Muscle layer of colon (tissue), 2 donors: Measurements from ENCODE around the gene GFM2.
"Not testable (repeated sequence)": the region's sequence is repeated elsewhere in the genome, so short reads cannot be mapped to it uniquely, and the experiment has no call there.

ENCODE experiments used
- H3K27ac ChIP-seq: one replicate; pipeline ENCODE4 v1.7.0; 2013; ENCODE audit warnings: low read depth, mild to moderate bottlenecking, low read length, moderate library complexity
- H3K27me3 ChIP-seq, 2 donors: one replicate each; pipeline ENCODE4 v1.7.0; 2013; ENCODE audit warnings: low read length in 2 of 2, mild to moderate bottlenecking in 2 of 2; ENCODE audit not compliant: insufficient read depth in 2 of 2, control insufficient read depth in 1 of 2
- H3K36me3 ChIP-seq: one replicate; pipeline ENCODE4 v1.7.0; 2013; ENCODE audit warnings: mild to moderate bottlenecking, low read length; ENCODE audit not compliant: insufficient read depth
- H3K4me1 ChIP-seq: one replicate; pipeline ENCODE4 v1.7.0; 2013; ENCODE audit warnings: mild to moderate bottlenecking, low read length; ENCODE audit not compliant: insufficient read depth
- H3K4me3 ChIP-seq, 2 donors: one replicate each; pipeline ENCODE4 v1.7.0; 2013; ENCODE audit warnings: low read length in 2 of 2, low read depth in 1 of 2, mild to moderate bottlenecking in 1 of 2, moderate library complexity in 1 of 2
- H3K9ac ChIP-seq: one replicate; pipeline ENCODE4 v1.7.0; 2013; ENCODE audit warnings: low read length
- H3K9me3 ChIP-seq: one replicate; pipeline ENCODE4 v1.7.0; 2013; ENCODE audit warnings: mild to moderate bottlenecking, low read length
- donor health status: abdominal sarcoma.
- donor health status: Adenocarcinoma of cecum.

GFM2 gene

DNA sequence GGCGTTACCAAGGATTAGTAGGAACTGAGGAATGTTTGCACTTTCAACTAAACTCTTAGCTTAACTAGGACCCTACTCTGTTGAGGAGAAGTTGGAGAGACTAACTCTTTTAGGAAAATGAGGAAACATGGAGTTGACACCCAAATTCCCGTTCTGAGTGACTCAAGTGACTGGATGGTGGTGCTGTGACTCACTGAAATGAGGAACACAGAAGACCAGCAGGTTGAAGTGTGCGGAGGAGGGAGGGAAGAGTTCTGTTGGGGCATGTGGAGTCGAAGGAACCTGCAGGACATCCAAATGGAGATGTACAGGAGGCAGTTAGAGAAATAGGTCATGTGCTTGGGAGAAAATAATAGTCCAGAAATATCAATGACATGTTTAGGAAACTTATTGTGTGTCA lies 73.7 kb downstream of the GFM2 start:
- Histone ChIP-seq H3K36me3 (peaks cover 37% of the 10 kb centered on the region), H3K9me3 (no peaks in the 10 kb centered on the region), H3K4me3 (no peak overlapping the region), H3K27ac (no peak overlapping the region), H3K4me1 (no peaks in the 10 kb centered on the region), H3K9ac (no peak overlapping the region), H3K27me3 (no peaks in the 10 kb centered on the region)

DNA sequence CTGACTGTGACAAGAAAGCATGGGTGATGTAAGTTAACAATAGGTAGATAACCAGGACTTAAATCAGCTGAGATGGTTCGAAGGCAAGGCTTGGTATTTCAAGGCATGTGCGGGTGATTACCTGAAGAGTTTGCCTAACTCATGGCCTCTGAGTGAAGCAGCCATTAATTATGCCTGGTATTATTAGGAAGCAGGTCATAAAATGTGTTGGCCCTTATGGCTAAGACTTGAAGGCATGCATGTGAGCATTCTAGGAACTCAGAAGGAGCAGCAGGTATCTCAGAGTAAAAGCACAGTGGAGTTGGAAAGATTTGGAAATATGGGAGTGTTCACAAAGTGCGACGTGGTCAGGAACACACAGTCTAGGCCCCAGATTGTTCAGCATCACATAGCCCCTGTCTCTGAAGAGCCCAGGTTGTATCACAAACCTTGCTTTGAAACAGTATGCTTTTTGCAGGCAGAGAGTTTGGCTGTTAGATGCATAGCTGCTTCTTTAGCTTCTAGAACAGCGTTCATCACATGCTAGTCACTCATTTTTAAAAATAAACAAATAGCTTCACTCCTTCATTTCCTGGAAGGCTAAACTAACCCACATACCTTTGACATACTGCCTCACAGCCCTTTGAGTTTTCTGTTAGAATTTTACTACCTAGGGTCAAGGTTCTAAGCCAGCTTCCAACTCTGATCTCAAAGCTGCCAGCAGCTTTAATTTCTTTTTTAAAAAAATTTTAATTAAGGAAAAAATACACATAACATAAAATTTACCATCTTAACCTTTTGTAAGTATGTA lies 79.8 kb downstream of the GFM2 start:
- H3K9ac ChIP-seq, result no peak overlapping the region
- peaks cover 10% of the 10 kb centered on the region for H3K4me1 ChIP-seq
- peaks cover 4% of the 10 kb centered on the region for H3K36me3 ChIP-seq
- H3K27me3 ChIP-seq, result no peaks in the 10 kb centered on the region
- H3K4me3 ChIP-seq, result peak overlapping the region in 1 of 2 donors; percentile 85
- no peak overlapping the region for H3K27ac ChIP-seq
- H3K9me3 ChIP-seq, result no peaks in the 10 kb centered on the region

DNA sequence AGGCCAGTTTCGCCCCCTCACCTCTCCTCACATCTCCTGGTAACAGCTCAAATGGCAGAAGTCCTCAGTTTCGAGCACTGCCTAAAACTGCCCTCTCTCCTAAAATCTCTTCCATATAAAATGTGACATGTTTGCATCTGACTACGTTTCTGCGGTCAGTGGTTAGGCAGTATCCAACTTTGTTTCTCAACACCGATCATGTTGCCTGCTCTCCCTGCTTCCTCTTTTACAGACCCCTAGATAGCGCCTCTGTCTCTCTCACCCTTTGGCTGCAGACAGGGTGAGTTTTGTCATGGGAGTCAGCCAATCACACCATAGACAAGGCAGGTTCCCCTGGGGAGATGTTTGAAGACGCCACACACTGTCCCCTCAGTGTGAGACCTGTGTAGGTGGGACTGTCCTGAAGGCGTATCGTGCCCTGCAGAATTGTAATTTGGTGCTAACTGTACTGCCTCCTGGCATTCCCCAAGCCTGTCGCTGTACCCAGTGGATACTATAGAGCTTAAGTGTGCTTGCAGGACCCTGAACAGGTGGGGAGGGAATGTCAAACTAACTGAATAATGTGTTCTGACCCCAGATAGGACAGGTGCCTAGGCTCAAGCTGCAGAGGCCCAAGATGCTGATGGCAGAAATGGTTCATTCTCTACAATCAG lies 80.8 kb downstream of the GFM2 start:
- peak overlapping the region; percentile 90 for H3K27ac ChIP-seq
- H3K4me1 ChIP-seq, result peaks cover 10% of the 10 kb centered on the region
- H3K36me3 ChIP-seq, result peaks cover 4% of the 10 kb centered on the region
- H3K4me3 ChIP-seq, result peak overlapping the region; percentile 85
- H3K9ac ChIP-seq, result peak overlapping the region; percentile 59
- no peaks in the 10 kb centered on the region for H3K9me3 ChIP-seq
- no peaks in the 10 kb centered on the region for H3K27me3 ChIP-seq

DNA sequence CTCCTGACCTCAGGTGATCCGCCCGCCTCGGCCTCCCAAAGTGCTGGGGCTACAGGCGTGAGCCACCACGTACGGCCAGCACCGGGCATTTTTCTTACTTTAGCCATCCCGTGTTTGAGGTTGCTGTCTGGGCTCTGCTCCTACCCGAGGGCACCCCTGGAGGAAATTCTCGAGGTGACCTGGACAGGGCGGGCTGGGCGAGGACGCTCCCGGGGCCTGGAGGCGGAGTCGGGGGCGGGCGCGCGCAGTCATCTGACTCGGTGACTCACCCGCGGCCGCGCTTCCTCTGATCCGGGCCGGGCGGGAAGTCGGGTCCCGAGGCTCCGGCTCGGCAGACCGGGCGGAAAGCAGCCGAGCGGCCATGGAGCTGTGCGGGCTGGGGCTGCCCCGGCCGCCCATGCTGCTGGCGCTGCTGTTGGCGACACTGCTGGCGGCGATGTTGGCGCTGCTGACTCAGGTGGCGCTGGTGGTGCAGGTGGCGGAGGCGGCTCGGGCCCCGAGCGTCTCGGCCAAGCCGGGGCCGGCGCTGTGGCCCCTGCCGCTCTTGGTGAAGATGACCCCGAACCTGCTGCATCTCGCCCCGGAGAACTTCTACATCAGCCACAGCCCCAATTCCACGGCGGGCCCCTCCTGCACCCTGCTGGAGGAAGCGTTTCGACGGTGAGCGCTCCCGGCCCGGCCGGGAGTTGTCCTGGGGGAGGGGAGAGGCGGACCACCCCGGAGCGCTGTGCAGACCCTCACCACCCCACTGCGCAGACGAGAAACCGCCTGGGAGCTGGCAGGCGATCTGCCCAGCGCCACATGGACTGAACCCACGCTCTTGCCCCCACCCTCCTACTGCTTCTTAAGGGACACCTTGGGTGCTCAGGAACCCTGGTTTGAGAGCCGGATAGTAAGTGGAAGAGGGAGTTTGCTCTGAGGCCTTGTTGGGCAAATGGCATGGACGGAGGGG lies 81.7 kb downstream of the GFM2 start, which contains the start of gene HEXB:
Gene HEXB, plus strand, starts transcription at position 334 of the 952 bp plus-strand sequence. Its CDS starts 28 bp downstream, at position 362.
- Histone ChIP-seq H3K9ac (peak within 1 kb of the TSS; percentile 59), H3K4me1 (peaks cover 10% of the 10 kb centered on the region), H3K9me3 (no peaks in the 10 kb centered on the region), H3K27ac (peak within 1 kb of the TSS; percentile 90), H3K36me3 (peaks cover 3% of the 10 kb centered on the region), H3K27me3 (no peaks in the 10 kb centered on the region), H3K4me3 (peak within 1 kb of the TSS; percentile 85)

DNA sequence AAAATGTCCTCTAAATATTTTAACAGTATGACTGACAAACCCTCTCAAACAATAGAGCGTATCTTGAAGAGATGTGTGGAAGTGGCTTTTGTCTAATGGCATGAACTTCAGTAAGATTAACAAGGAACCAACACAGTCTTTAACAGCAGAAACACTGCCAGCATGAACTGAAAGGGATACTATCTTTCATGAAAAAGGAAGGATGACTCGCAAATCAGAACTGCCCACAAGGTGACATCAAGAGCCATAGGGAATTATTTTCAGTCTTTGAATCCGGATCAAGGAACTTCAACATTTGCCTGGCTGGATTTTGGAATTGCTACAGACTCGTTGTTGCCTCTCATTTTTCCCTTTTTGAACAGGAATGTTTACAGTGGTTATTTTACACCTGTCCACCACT lies 87.0 kb downstream of the GFM2 start:
- H3K27me3 ChIP-seq, result no peaks in the 10 kb centered on the region
- no peak overlapping the region for H3K4me3 ChIP-seq
- no peak overlapping the region for H3K27ac ChIP-seq
- no peaks in the 10 kb centered on the region for H3K4me1 ChIP-seq
- H3K9ac ChIP-seq, result no peak overlapping the region
- no peaks in the 10 kb centered on the region for H3K36me3 ChIP-seq
- H3K9me3 ChIP-seq, result no peaks in the 10 kb centered on the region

DNA sequence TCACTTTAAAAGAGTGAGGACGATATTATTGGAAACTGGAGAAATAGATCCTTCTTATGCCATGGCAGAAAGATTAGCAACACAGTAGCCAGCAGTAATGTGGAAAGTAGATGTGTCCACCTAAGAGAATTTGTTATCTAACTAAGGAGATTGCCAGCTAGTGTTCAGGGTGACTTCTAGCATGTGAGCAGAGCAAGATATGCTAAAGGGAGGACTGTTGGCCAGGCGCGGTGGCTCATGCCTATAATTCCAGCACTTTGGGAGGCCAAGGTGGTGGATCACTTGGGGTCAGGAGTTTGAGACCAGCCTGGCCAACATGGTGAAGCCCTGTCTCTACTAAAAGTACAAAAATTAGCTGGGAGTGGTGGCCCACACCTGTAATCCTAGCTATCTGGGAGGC lies 87.6 kb downstream of the GFM2 start:
- not testable (repeated sequence) for H3K9me3 ChIP-seq, H3K4me3 ChIP-seq, H3K9ac ChIP-seq, H3K4me1 ChIP-seq, H3K36me3 ChIP-seq, H3K27me3 ChIP-seq, H3K27ac ChIP-seq

DNA sequence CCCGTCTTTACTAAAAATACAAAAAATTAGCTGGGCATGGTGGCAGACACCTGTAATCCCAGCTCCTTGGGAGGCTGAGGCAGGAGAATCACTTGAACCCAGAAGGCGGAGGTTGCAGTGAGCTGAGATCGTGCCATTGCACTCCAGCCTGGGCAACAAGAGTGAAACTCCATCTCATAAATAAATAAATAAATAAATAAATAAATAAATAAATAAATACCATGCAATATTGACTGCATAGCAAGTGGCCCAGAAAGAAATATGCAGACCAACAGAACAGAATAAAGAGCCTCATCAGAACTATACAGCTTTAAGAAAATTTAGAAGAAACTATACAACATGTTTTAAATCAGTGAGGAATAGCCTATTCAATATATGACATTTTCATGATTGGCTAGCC lies 88.8 kb downstream of the GFM2 start:
- H3K9ac ChIP-seq, H3K9me3 ChIP-seq, H3K4me1 ChIP-seq, H3K27me3 ChIP-seq, H3K27ac ChIP-seq, H3K4me3 ChIP-seq, H3K36me3 ChIP-seq: not testable (repeated sequence)

DNA sequence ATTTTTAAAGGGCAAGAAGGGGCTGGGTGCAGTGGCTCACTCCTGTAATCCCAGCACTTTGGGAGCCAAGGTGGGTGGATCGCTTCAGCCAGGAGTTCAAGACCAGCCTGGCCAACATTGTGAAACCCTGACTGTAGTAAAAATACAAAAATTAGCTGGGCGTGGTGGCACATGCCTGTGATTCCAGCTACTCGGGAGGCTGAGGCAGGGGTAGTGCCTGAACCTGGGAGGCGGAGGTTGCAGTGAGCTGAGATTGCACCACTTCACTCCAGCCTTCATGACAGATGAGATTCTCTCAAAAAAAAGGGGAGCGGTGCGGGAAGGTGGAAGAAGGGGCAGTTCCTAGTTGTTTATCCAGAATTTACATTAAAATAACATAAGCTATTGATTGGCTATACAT lies 90.5 kb downstream of the GFM2 start:
- H3K27me3 ChIP-seq, H3K9me3 ChIP-seq, H3K27ac ChIP-seq, H3K4me3 ChIP-seq, H3K36me3 ChIP-seq, H3K9ac ChIP-seq, H3K4me1 ChIP-seq: not testable (repeated sequence)

DNA sequence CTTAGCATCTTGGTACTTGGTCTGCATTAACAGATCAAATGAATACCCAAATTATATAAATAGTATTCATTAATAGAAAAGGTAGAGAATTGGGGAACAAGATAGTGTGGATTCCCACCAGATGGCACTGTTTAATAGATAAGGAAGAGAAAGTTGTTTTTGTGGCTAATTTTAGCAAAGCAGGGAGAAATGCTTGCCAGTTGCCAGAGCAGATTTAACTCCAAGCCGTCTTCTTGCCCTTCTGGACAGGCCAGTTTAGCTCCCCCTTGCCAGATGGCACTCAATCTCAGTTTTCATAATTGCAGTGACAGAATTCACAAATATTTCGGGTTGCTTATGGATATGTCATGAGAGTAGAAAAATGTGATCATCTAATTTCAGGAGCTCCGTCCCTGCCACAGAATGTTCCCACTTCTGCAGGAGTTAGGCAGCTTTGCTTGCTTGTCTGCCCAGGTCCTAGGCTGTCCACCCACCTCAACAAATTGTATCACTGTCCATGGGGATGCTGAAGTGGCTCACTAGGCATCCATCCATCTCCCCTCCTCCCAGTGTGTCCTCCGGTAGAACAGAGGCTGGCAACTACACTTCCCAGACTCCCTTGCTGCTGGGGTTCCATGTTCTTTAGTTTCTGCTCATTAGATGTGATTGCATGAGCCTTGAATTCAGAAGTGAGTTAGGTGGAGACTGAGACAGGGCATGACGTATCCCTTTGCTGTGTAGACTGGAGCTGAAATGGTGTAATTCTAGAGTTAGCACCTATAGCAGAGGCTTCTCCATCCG lies 93.7 kb downstream of the GFM2 start:
- H3K4me3 ChIP-seq, result peak overlapping the region; percentile 31 to 51
- no peaks in the 10 kb centered on the region for H3K36me3 ChIP-seq
- no peaks in the 10 kb centered on the region for H3K9me3 ChIP-seq
- H3K4me1 ChIP-seq, result peaks cover 5% of the 10 kb centered on the region
- peak overlapping the region; percentile 8 for H3K27ac ChIP-seq
- H3K27me3 ChIP-seq, result no peaks in the 10 kb centered on the region
- no peak overlapping the region for H3K9ac ChIP-seq

DNA sequence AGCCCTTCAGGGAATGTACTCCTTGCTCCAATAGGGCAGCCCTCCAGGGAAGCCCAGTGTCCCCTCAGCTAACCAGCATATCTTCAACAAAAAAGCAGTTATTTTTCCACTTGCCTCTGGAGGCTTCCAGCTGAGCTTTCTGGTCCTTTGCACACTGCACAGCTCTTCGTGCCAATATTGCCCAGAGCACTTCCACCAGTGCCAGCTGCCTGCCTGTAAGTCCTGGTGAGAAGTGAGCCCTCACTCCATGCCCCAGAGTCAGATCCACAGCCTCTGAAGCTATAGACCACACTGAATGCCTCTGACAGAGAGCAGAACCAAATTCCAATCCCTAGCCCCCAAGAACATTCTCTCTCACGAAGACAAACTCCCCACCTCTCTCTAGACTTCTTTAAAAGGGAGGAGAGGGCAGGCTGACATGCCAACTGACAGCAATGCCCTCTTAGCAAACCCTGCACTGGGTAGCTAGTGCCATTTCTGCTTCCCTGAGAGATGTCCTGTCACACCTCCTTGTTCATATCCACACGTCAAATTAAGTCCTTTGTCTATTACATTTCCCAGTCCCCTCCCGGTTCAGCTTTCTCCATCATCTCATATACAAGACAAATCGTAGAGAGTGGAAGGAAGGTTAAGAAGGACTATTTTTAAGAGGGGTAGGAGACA lies 94.6 kb downstream of the GFM2 start:
- no peaks in the 10 kb centered on the region for H3K27me3 ChIP-seq
- no peaks in the 10 kb centered on the region for H3K36me3 ChIP-seq
- H3K27ac ChIP-seq, result no peak overlapping the region
- H3K9ac ChIP-seq, result no peak overlapping the region
- no peaks in the 10 kb centered on the region for H3K9me3 ChIP-seq
- H3K4me3 ChIP-seq, result no peak overlapping the region
- H3K4me1 ChIP-seq, result peaks cover 5% of the 10 kb centered on the region
